Peyer's patch (tissue), 4 donors: Measurements from ENCODE around the gene GAL3ST3.

Source experiments
- CTCF ChIP-seq, 6 experiments: fragments of 450-650 bp in 4 of 6; fragments of 200-600 bp in 2 of 6; sonication (generic) in 1 of 6; IDR thresholded peaks; one replicate each; pipeline ENCODE4 v1.5.1; 2017 to 2019; ENCODE audit warnings: antibody characterized with exemption in 6 of 6, mild to moderate bottlenecking in 3 of 6, moderate library complexity in 1 of 6
- POLR2A ChIP-seq, 2 donors: fragments of 450-650 bp; IDR thresholded peaks; one replicate each; pipeline ENCODE4 v1.5.1; 2017; ENCODE audit warnings: antibody characterized with exemption in 2 of 2, mild to moderate bottlenecking in 2 of 2, moderate library complexity in 2 of 2

- TF ChIP-seq CTCF (IDR thresholded peaks at IDR 0.05) (no peak), POLR2A (IDR thresholded peaks at IDR 0.05) (no peak)
These were observed 2.4 kb upstream of the GAL3ST3 start for GRCh38 chr11:66051371-66051765.
